GM18499 (cell line): ENCODE data around the gene ATP5F1C.

ENCODE experiments used
- ATAC-seq: cut with Tn5 transposase; IDR thresholded peaks from one replicate; pipeline ENCODE4 v1.9.1; 2021; ENCODE audit warnings: moderate number of reproducible peaks; ENCODE audit not compliant: insufficient read depth, unreplicated experiment

ATP5F1C gene

DNA sequence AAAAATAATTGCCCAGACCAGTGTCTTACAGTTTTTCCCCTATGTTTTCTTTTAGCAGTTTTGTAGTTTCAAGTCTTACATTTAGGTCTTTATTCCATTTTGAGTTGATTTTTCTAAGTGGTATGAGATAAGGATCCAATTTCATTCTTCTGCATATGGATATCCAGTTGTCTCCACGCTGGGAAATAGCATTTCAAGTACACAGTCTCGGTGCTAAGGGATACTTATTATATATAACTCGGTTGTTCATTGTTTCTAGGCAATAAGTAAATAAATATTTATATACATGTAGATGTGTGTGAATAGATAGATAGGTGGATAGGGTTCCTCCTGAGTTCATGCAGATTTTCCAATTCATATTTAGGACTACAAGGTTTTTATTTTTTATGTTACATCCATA is 46.3 kb downstream of the ATP5F1C start:
- no peak for ATAC-seq

- no peak for ATAC-seq
Measured at GRCh38 chr10:7836571-7836970, 48.6 kb downstream of the ATP5F1C start.

DNA sequence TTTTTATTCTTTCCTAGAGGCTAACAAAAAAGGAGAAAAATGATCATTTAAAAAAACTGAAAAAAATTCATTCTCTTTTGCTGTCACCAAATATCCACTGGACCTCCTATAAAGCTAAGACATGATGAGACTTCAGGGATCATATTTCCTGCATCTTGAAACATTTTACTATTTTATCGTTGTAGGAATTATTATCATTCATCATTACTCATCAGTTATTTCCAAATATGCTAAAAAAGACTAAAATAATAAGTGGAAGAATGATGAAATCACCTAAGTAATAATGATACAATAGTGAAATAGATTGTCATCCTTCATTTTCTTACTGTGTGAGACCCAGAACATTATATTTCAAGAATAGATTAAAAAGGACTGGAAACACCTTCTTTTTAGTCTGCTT is 58.6 kb downstream of the ATP5F1C start:
- ATAC-seq = no peak

- ATAC-seq = no peak
Measured at GRCh38 chr10:7853226-7853842, 65.4 kb downstream of the ATP5F1C start.

GRCh38 chr10:7853890-7854289 is 65.9 kb downstream of the ATP5F1C start:
- ATAC-seq = no peak

- no peak for ATAC-seq
Measured at GRCh38 chr10:7855205-7855604, 67.2 kb downstream of the ATP5F1C start.

GRCh38 chr10:7856678-7857077 is 68.7 kb downstream of the ATP5F1C start:
- no peak for ATAC-seq

- ATAC-seq = no peak
Measured at GRCh38 chr10:7857262-7857661, 69.3 kb downstream of the ATP5F1C start.
